ENCODE measurements around the gene MYL6.
"Not testable (repeated sequence)": the region's sequence is repeated elsewhere in the genome, so short reads cannot be mapped to it uniquely, and the experiment has no call there.

Gene MYL6

GRCh38 chr12:56152132-56152755 is 5.9 kb upstream of the MYL6 start, which contains the start of gene MYL6B:
Gene MYL6B, plus strand, starts transcription at chr12:56152587. Its CDS starts 1,332 bp downstream, at chr12:56153919.
- peak within 1 kb of the TSS; percentile 45 to 93 for H3K4me3 ChIP-seq (ENCODE audit: low read depth in 1 of 2, low read length in 2 of 2)
- H3K4me1 ChIP-seq (ENCODE audit: insufficient read depth, low read length): peaks cover 16% of the 10 kb centered on the region
- H3K27ac ChIP-seq (ENCODE audit: low read depth, low read length): peak within 1 kb of the TSS; percentile 75
- H3K36me3 ChIP-seq (ENCODE audit: insufficient read depth, low read length): no peaks in the 10 kb centered on the region
- H3K9me3 ChIP-seq (ENCODE audit: low read length): no peaks in the 10 kb centered on the region
- no peaks in the 10 kb centered on the region for H3K27me3 ChIP-seq (ENCODE audit: control insufficient read depth in 1 of 2, insufficient read depth in 2 of 2, low read length in 2 of 2)
- H3K9ac ChIP-seq (ENCODE audit: low read length): peak within 1 kb of the TSS; percentile 82

GRCh38 chr12:56152756-56153677 is 5.1 kb upstream of the MYL6 start:
- H3K4me1 ChIP-seq (ENCODE audit: insufficient read depth, low read length): peaks cover 16% of the 10 kb centered on the region
- no peaks in the 10 kb centered on the region for H3K36me3 ChIP-seq (ENCODE audit: insufficient read depth, low read length)
- peak overlapping the region; percentile 45 to 93 for H3K4me3 ChIP-seq (ENCODE audit: low read depth in 1 of 2, low read length in 2 of 2)
- peak overlapping the region; percentile 62 for H3K9ac ChIP-seq (ENCODE audit: low read length)
- peak overlapping the region; percentile 75 for H3K27ac ChIP-seq (ENCODE audit: low read depth, low read length)
- no peaks in the 10 kb centered on the region for H3K9me3 ChIP-seq (ENCODE audit: low read length)
- no peaks in the 10 kb centered on the region for H3K27me3 ChIP-seq (ENCODE audit: control insufficient read depth in 1 of 2, insufficient read depth in 2 of 2, low read length in 2 of 2)

- no peak overlapping the region for H3K4me3 ChIP-seq (ENCODE audit: low read depth in 1 of 2, low read length in 2 of 2)
- H3K4me1 ChIP-seq (ENCODE audit: insufficient read depth, low read length): peaks cover 16% of the 10 kb centered on the region
- H3K9me3 ChIP-seq (ENCODE audit: low read length): no peaks in the 10 kb centered on the region
- H3K27ac ChIP-seq (ENCODE audit: low read depth, low read length): no peak overlapping the region
- H3K36me3 ChIP-seq (ENCODE audit: insufficient read depth, low read length): no peaks in the 10 kb centered on the region
- H3K9ac ChIP-seq (ENCODE audit: low read length): no peak overlapping the region
- H3K27me3 ChIP-seq (ENCODE audit: control insufficient read depth in 1 of 2, insufficient read depth in 2 of 2, low read length in 2 of 2): no peaks in the 10 kb centered on the region
Observed at GRCh38 chr12:56153678-56154065, 4.5 kb upstream of the MYL6 start.

GRCh38 chr12:56154246-56154771 is 3.9 kb upstream of the MYL6 start:
- Histone ChIP-seq H3K9ac (ENCODE audit: low read length) (no peak overlapping the region), H3K4me3 (ENCODE audit: low read depth in 1 of 2, low read length in 2 of 2) (no peak overlapping the region), H3K9me3 (ENCODE audit: low read length) (no peaks in the 10 kb centered on the region), H3K27me3 (ENCODE audit: control insufficient read depth in 1 of 2, insufficient read depth in 2 of 2, low read length in 2 of 2) (no peaks in the 10 kb centered on the region), H3K4me1 (ENCODE audit: insufficient read depth, low read length) (peaks cover 16% of the 10 kb centered on the region), H3K27ac (ENCODE audit: low read depth, low read length) (no peak overlapping the region), H3K36me3 (ENCODE audit: insufficient read depth, low read length) (peaks cover under 1% of the 10 kb centered on the region)

GRCh38 chr12:56154818-56155217 is 3.3 kb upstream of the MYL6 start:
- no peak overlapping the region for H3K9ac ChIP-seq (ENCODE audit: low read length)

GRCh38 chr12:56155256-56155845 is 2.8 kb upstream of the MYL6 start:
- no peak overlapping the region for H3K9ac ChIP-seq (ENCODE audit: low read length)
- H3K36me3 ChIP-seq (ENCODE audit: insufficient read depth, low read length): peaks cover 11% of the 10 kb centered on the region
- no peak overlapping the region for H3K27ac ChIP-seq (ENCODE audit: low read depth, low read length)
- peaks cover 23% of the 10 kb centered on the region for H3K4me1 ChIP-seq (ENCODE audit: insufficient read depth, low read length)
- no peaks in the 10 kb centered on the region for H3K9me3 ChIP-seq (ENCODE audit: low read length)
- H3K27me3 ChIP-seq (ENCODE audit: control insufficient read depth in 1 of 2, insufficient read depth in 2 of 2, low read length in 2 of 2): no peaks in the 10 kb centered on the region
- no peak overlapping the region for H3K4me3 ChIP-seq (ENCODE audit: low read depth in 1 of 2, low read length in 2 of 2)

More at GRCh38 chr12:56154818-56155217, 3.3 kb upstream of the MYL6 start:
- no peaks in the 10 kb centered on the region for H3K27me3 ChIP-seq (ENCODE audit: control insufficient read depth in 1 of 2, insufficient read depth in 2 of 2, low read length in 2 of 2)
- H3K4me1 ChIP-seq (ENCODE audit: insufficient read depth, low read length): peaks cover 17% of the 10 kb centered on the region
- no peak overlapping the region for H3K4me3 ChIP-seq (ENCODE audit: low read depth in 1 of 2, low read length in 2 of 2)
- H3K27ac ChIP-seq (ENCODE audit: low read depth, low read length): no peak overlapping the region
- H3K36me3 ChIP-seq (ENCODE audit: insufficient read depth, low read length): peaks cover 6% of the 10 kb centered on the region
- H3K9me3 ChIP-seq (ENCODE audit: low read length): no peaks in the 10 kb centered on the region

- peaks cover 30% of the 10 kb centered on the region for H3K4me1 ChIP-seq (ENCODE audit: insufficient read depth, low read length)
- H3K9ac ChIP-seq (ENCODE audit: low read length): not testable (repeated sequence)
Observed at GRCh38 chr12:56156464-56157200, 1.5 kb upstream of the MYL6 start.

GRCh38 chr12:56157201-56158028 is 744 bp upstream of the MYL6 start:
- H3K27me3 ChIP-seq (ENCODE audit: control insufficient read depth in 1 of 2, insufficient read depth in 2 of 2, low read length in 2 of 2): no peaks in the 10 kb centered on the region
- H3K36me3 ChIP-seq (ENCODE audit: insufficient read depth, low read length): peaks cover 32% of the 10 kb centered on the region
- no peaks in the 10 kb centered on the region for H3K9me3 ChIP-seq (ENCODE audit: low read length)
- H3K4me1 ChIP-seq (ENCODE audit: insufficient read depth, low read length): peaks cover 34% of the 10 kb centered on the region
- H3K27ac ChIP-seq (ENCODE audit: low read depth, low read length): peak overlapping the region; percentile 81
- peak overlapping the region; percentile 43 to 61 for H3K4me3 ChIP-seq (ENCODE audit: low read depth in 1 of 2, low read length in 2 of 2)
- peak overlapping the region; percentile 39 for H3K9ac ChIP-seq (ENCODE audit: low read length)

More at GRCh38 chr12:56156464-56157200, 1.5 kb upstream of the MYL6 start:
- Histone ChIP-seq H3K4me3 (ENCODE audit: low read depth in 1 of 2, low read length in 2 of 2) (peak overlapping the region; percentile 43 to 61), H3K36me3 (ENCODE audit: insufficient read depth, low read length) (peaks cover 24% of the 10 kb centered on the region), H3K27ac (ENCODE audit: low read depth, low read length) (peak overlapping the region; percentile 81)
- H3K27me3 ChIP-seq (ENCODE audit: control insufficient read depth in 1 of 2, insufficient read depth in 2 of 2, low read length in 2 of 2); H3K9me3 ChIP-seq (ENCODE audit: low read length): not testable (repeated sequence)

- peaks cover 36% of the 10 kb centered on the region for H3K4me1 ChIP-seq (ENCODE audit: insufficient read depth, low read length)
Observed at GRCh38 chr12:56158926-56159461, 835 bp downstream of the MYL6 start.

More at GRCh38 chr12:56158926-56159461, 835 bp downstream of the MYL6 start:
- Histone ChIP-seq H3K9ac (ENCODE audit: low read length) (peak overlapping the region; percentile 100), H3K36me3 (ENCODE audit: insufficient read depth, low read length) (peaks cover 46% of the 10 kb centered on the region), H3K27me3 (ENCODE audit: control insufficient read depth in 1 of 2, insufficient read depth in 2 of 2, low read length in 2 of 2) (no peaks in the 10 kb centered on the region), H3K27ac (ENCODE audit: low read depth, low read length) (peak overlapping the region; percentile 93), H3K4me3 (ENCODE audit: low read depth in 1 of 2, low read length in 2 of 2) (peak overlapping the region; percentile 86 to 99), H3K9me3 (ENCODE audit: low read length) (no peaks in the 10 kb centered on the region)

Data from muscle layer of colon (tissue), 2 donors.